Neural cell (in vitro differentiated cells): ENCODE measurements around the gene NUB1. TPM values are rescaled to one million over a fixed set of nuclear protein-coding genes. Genes with fewer than 3 reads are reported as not detected.

ENCODE experiments used
- H2AFZ ChIP-seq: fragments of 200-600, 300-800 bp; sonication (generic), shearing (Covaris generic); 2 replicates; pipeline ENCODE4 v1.6.0; 2014; ENCODE audit warnings: low read depth, mild to moderate bottlenecking, antibody characterized with exemption, low read length, moderate library complexity
- H3F3A ChIP-seq: fragments of 200-600 bp; shearing (Covaris generic); 2 replicates; pipeline ENCODE4 v1.6.1; 2016; ENCODE audit warnings: mild to moderate bottlenecking, moderate library complexity, mixed read lengths, antibody characterized with exemption, low read length; ENCODE audit not compliant: insufficient read depth, poor library complexity, severe bottlenecking
- H3K27ac ChIP-seq: fragments of 200-600, 300-800 bp; sonication (generic), shearing (Covaris generic); 2 replicates; pipeline ENCODE4 v1.5.1; 2014; ENCODE audit warnings: mild to moderate bottlenecking, low read length, moderate library complexity
- H3K27me3 ChIP-seq: fragments of 300-800, 200-600 bp; sonication (generic), shearing (Covaris generic); 2 replicates; pipeline ENCODE4 v1.6.0; 2014; ENCODE audit warnings: mild to moderate bottlenecking, low read depth, low read length, moderate library complexity; ENCODE audit not compliant: insufficient read depth
- H3K36me3 ChIP-seq: fragments of 300-800, 200-600 bp; sonication (generic), shearing (Covaris generic); 2 replicates; pipeline ENCODE4 v1.5.1; 2014; ENCODE audit warnings: mild to moderate bottlenecking, antibody characterized with exemption, low read length, moderate library complexity; ENCODE audit not compliant: insufficient read depth
- H3K4me2 ChIP-seq: fragments of 300-800, 200-600 bp; sonication (generic), shearing (Covaris generic); 2 replicates; pipeline ENCODE4 v1.6.0; 2014; ENCODE audit warnings: mild to moderate bottlenecking, low read length
- H3K4me3 ChIP-seq: fragments of 300-800, 200-600 bp; sonication (generic), shearing (Covaris generic); 2 replicates; pipeline ENCODE4 v1.5.1; 2014; ENCODE audit warnings: mild to moderate bottlenecking, low read length, moderate library complexity
- H3K79me2 ChIP-seq: fragments of 200-600 bp; shearing (Covaris generic); replicated peaks from 2 replicates; pipeline ENCODE4 v1.6.0; 2014; ENCODE audit warnings: mild to moderate bottlenecking, low read length, moderate library complexity; ENCODE audit not compliant: insufficient read depth
- H3K9ac ChIP-seq: fragments of 300-800, 200-600 bp; sonication (generic), shearing (Covaris generic); 2 replicates; pipeline ENCODE4 v1.6.1; 2016; ENCODE audit warnings: mild to moderate bottlenecking, low read length, mixed read lengths
- H3K9me2 ChIP-seq: fragments of 200-600 bp; shearing (Covaris generic); 2 replicates; pipeline ENCODE4 v1.6.1; 2016; ENCODE audit warnings: mild to moderate bottlenecking, low read length, mixed read lengths; ENCODE audit not compliant: insufficient read depth
- H3K9me3 ChIP-seq: fragments of 200-600, 300-800 bp; sonication (generic), shearing (Covaris generic); 2 replicates; pipeline ENCODE4 v1.6.1; 2016; ENCODE audit warnings: mild to moderate bottlenecking, mixed run types, low read length, moderate library complexity, mixed read lengths
- H4K20me1 ChIP-seq: fragments of 200-600 bp; shearing (Covaris generic); 2 replicates; pipeline ENCODE4 v1.6.1; 2016; ENCODE audit warnings: mild to moderate bottlenecking, mixed run types; ENCODE audit not compliant: insufficient read depth
- EP300 ChIP-seq: fragments of 450-650 bp; conservative IDR thresholded peaks from 2 replicates; pipeline ENCODE4 v1.6.1; 2014; ENCODE audit warnings: antibody characterized with exemption, mild to moderate bottlenecking, moderate library complexity; ENCODE audit not compliant: poor library complexity, severe bottlenecking
- EZH2 ChIP-seq: fragments of 200-600, 300-800 bp; shearing (Covaris generic), sonication (generic); IDR thresholded peaks from 2 replicates; pipeline ENCODE4 v1.6.1; 2014; ENCODE audit warnings: antibody characterized with exemption, low read length, borderline replicate concordance, mild to moderate bottlenecking; ENCODE audit not compliant: insufficient read depth, poor library complexity, severe bottlenecking
- MXI1 ChIP-seq: fragments of 450-650 bp; conservative IDR thresholded peaks from 2 replicates; pipeline ENCODE4 v1.6.1; 2014; ENCODE audit warnings: antibody characterized with exemption, mild to moderate bottlenecking; ENCODE audit not compliant: poor library complexity, severe bottlenecking
- POLR2AphosphoS5 ChIP-seq: IDR thresholded peaks from 2 replicates; pipeline ENCODE4 v1.6.1; 2012
- RAD21 ChIP-seq: fragments of 450-650 bp; conservative IDR thresholded peaks from 2 replicates; pipeline ENCODE4 v1.6.1; 2014; ENCODE audit warnings: antibody characterized with exemption, mild to moderate bottlenecking, moderate library complexity
- SMC3 ChIP-seq: fragments of 450-650 bp; conservative IDR thresholded peaks from 2 replicates; pipeline ENCODE4 v1.6.1; 2014; ENCODE audit warnings: antibody characterized with exemption, mild to moderate bottlenecking, moderate library complexity; ENCODE audit not compliant: poor library complexity
- TAF1 ChIP-seq: IDR thresholded peaks from 2 replicates; pipeline ENCODE4 v1.6.1; 2012; ENCODE audit warnings: low read depth
- polyA plus RNA-seq: library from polyadenylated mRNA; depleted of rRNA; stranded (reverse); fragments of >200 nt; gene quantifications from 2 replicates; pipeline ENCODE4 v1.2.3, GENCODE V29; 2014
- TF ChIP-seq, protein P1 (sequence below): IDR thresholded peaks from 2 replicates; pipeline ENCODE4 v1.6.1; 2012; ENCODE audit warnings: borderline replicate concordance
- TF ChIP-seq, protein P2 (sequence below): fragments of 450-650 bp; IDR thresholded peaks from 2 replicates; pipeline ENCODE4 v1.5.1; 2014; ENCODE audit warnings: antibody characterized with exemption, mild to moderate bottlenecking, moderate library complexity; ENCODE audit not compliant: poor library complexity, severe bottlenecking

Gene NUB1
- polyA plus RNA-seq, 1 donor from 2014 or later = 48.4 TPM

DNA sequence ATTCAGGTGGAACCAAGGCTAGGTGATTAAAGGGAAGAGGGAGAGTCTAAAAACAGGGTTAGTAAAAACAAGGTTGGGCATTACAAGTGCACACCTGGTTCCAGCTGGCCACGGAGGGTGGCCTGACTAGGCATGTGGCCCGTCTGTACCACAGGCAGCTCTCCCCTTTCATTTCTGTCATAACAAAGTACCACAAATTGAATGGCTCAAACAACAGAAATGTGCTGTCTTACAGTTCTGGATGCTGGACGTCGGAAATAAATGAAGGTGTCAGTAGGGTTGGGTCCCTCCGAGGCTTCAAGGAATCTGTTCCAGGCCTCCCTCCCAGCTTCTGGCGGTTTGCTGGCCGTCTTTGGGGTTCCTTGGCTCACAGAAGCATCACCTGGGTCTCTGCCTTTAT is 81.6 kb downstream of the NUB1 start:
- Histone ChIP-seq H4K20me1 (no peaks in the 10 kb centered on the region), H3K36me3 (no peaks in the 10 kb centered on the region), H3K27ac (no peak overlapping the region), H3K79me2 (no peaks in the 10 kb centered on the region), H3F3A (no peaks in the 10 kb centered on the region), H3K9me3 (peaks cover 5% of the 10 kb centered on the region), H3K4me3 (no peak overlapping the region), H3K27me3 (no peaks in the 10 kb centered on the region), H3K4me2 (no peak overlapping the region), H3K9ac (no peak overlapping the region), H2AFZ (no peak overlapping the region), H3K9me2 (no peaks in the 10 kb centered on the region)
- no peak for TF ChIP-seq TAF1
- TF ChIP-seq SMC3 = no peak
- TF ChIP-seq EP300 = no peak
- no peak for TF ChIP-seq RAD21

DNA sequence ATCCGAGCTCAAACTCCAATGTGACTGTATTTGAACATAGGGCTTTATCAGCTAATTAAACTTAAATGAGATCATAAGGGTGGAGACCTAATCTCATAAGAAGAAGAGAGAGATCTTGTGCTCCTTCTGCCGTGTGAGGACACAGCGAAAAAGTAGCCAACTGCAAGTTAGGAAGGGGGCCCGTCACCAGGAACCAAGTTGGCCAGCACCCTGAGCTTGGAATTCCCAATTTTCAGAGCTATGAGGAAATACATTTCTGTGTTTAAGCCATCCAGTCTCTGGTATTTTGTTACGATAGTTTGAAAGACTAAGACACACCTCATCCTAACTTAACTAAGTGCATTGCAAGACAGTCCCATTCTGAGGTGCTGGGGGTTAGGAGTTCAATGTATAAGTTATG is 82.3 kb downstream of the NUB1 start:
- no peak overlapping the region for H2AFZ ChIP-seq
- no peak overlapping the region for H3K4me2 ChIP-seq
- H3K79me2 ChIP-seq = no peaks in the 10 kb centered on the region
- no peak overlapping the region for H3K4me3 ChIP-seq
- TF ChIP-seq EP300 = no peak
- TF ChIP-seq, protein P1, sequence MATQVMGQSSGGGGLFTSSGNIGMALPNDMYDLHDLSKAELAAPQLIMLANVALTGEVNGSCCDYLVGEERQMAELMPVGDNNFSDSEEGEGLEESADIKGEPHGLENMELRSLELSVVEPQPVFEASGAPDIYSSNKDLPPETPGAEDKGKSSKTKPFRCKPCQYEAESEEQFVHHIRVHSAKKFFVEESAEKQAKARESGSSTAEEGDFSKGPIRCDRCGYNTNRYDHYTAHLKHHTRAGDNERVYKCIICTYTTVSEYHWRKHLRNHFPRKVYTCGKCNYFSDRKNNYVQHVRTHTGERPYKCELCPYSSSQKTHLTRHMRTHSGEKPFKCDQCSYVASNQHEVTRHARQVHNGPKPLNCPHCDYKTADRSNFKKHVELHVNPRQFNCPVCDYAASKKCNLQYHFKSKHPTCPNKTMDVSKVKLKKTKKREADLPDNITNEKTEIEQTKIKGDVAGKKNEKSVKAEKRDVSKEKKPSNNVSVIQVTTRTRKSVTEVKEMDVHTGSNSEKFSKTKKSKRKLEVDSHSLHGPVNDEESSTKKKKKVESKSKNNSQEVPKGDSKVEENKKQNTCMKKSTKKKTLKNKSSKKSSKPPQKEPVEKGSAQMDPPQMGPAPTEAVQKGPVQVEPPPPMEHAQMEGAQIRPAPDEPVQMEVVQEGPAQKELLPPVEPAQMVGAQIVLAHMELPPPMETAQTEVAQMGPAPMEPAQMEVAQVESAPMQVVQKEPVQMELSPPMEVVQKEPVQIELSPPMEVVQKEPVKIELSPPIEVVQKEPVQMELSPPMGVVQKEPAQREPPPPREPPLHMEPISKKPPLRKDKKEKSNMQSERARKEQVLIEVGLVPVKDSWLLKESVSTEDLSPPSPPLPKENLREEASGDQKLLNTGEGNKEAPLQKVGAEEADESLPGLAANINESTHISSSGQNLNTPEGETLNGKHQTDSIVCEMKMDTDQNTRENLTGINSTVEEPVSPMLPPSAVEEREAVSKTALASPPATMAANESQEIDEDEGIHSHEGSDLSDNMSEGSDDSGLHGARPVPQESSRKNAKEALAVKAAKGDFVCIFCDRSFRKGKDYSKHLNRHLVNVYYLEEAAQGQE = no peak
- TF ChIP-seq EZH2 = no peak
- no peak for TF ChIP-seq SMC3
- no peak for TF ChIP-seq TAF1
- no peak for TF ChIP-seq POLR2AphosphoS5
- no peak for TF ChIP-seq RAD21
- TF ChIP-seq, protein P2, sequence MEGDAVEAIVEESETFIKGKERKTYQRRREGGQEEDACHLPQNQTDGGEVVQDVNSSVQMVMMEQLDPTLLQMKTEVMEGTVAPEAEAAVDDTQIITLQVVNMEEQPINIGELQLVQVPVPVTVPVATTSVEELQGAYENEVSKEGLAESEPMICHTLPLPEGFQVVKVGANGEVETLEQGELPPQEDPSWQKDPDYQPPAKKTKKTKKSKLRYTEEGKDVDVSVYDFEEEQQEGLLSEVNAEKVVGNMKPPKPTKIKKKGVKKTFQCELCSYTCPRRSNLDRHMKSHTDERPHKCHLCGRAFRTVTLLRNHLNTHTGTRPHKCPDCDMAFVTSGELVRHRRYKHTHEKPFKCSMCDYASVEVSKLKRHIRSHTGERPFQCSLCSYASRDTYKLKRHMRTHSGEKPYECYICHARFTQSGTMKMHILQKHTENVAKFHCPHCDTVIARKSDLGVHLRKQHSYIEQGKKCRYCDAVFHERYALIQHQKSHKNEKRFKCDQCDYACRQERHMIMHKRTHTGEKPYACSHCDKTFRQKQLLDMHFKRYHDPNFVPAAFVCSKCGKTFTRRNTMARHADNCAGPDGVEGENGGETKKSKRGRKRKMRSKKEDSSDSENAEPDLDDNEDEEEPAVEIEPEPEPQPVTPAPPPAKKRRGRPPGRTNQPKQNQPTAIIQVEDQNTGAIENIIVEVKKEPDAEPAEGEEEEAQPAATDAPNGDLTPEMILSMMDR = no peak
- no peak for TF ChIP-seq MXI1
- no peak overlapping the region for H3K27ac ChIP-seq
- H4K20me1 ChIP-seq = no peaks in the 10 kb centered on the region
- H3F3A ChIP-seq = no peaks in the 10 kb centered on the region
- H3K9me3 ChIP-seq = peaks cover 5% of the 10 kb centered on the region
- H3K9ac ChIP-seq = no peak overlapping the region
- no peaks in the 10 kb centered on the region for H3K27me3 ChIP-seq
- H3K36me3 ChIP-seq = no peaks in the 10 kb centered on the region
- no peaks in the 10 kb centered on the region for H3K9me2 ChIP-seq

DNA sequence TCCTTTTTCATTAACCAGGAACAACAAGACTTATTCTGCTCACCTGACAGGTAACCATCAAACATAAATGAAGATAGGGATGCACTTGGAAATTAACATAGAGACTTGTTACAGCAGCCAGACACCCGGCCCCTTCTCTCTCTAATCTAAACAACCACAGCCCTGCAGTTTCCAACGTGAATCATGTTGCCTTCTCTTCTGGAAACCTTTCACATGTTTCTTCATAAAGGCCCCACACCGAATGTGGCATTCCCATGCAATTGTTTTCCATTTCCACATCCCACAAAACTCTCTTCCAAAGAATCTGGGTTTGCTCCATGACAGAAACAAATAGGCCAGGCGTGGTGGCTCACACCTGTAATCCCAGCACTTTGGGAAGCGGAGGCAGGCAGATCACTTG is 83.2 kb downstream of the NUB1 start:
- H3F3A ChIP-seq = no peaks in the 10 kb centered on the region
- no peaks in the 10 kb centered on the region for H3K9me2 ChIP-seq
- H3K36me3 ChIP-seq = no peaks in the 10 kb centered on the region
- no peak overlapping the region for H3K27ac ChIP-seq
- no peaks in the 10 kb centered on the region for H3K27me3 ChIP-seq
- H2AFZ ChIP-seq = no peak overlapping the region
- H3K79me2 ChIP-seq = no peaks in the 10 kb centered on the region
- TF ChIP-seq MXI1 (no peak), SMC3 (no peak), TAF1 (no peak)
- TF ChIP-seq, protein P2 = no peak
- H4K20me1 ChIP-seq = no peaks in the 10 kb centered on the region
- H3K4me3 ChIP-seq = no peak overlapping the region
- no peak overlapping the region for H3K4me2 ChIP-seq
- H3K9me3 ChIP-seq = peaks cover 5% of the 10 kb centered on the region
- no peak overlapping the region for H3K9ac ChIP-seq
